ENCODE data around the gene ST6GALNAC5.

ST6GALNAC5 gene

DNA sequence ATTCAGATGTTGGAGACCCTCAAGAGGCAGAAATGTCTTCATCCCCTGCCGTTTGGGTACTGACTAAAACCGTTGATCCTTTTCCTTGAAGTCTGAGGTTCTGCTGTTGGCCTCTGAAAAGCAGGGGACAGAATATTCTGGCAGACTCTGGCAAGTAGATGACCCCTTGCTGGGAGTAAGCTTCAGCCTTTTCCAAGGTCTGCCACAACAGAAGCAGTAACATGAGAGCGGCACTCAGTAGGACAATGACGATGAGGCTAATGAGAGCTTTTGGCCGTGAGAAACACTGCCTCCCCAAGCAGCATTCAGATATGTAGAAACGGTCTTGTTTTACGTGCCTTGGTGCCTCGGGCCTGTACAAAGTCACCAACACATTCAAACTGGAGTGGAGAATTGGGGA lies 143.7 kb downstream of the ST6GALNAC5 start:
- DNase-seq (ENCODE audit: low spot score) = no peak
- in situ Hi-C loops (cut with MboI; ENCODE audit: low pct_unique_long_range_greater_than_20kb, low sequenced_read_pairs, unreplicated experiment) = no loop called here
- TF ChIP-seq CTCF (IDR thresholded peaks at IDR 0.05; ENCODE audit: extremely low read depth, insufficient read depth, missing control alignments) = no peak

DNA sequence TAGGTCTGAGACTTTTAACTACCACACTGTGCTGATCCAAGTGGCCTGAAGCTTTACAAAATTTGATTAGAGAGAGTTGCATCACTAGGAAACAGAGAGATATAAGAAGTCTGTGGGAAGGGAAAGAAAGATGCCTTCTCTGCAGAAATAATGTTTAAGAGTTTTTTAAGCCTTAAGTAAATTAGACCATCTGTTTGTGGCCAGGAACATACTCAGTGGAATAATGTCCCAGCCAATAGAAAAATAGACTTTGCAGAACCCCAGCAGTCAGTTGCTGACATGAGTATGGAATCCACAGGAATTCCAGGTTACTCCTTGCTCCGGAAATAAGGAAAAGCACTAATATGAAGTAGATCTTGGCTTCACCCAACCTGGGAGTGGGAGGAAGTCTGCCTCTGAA lies 144.8 kb downstream of the ST6GALNAC5 start:
- in situ Hi-C loops (cut with MboI; ENCODE audit: low pct_unique_long_range_greater_than_20kb, low sequenced_read_pairs, unreplicated experiment) = no loop called here
- no peak for DNase-seq (ENCODE audit: low spot score)
- TF ChIP-seq CTCF (IDR thresholded peaks at IDR 0.05; ENCODE audit: extremely low read depth, insufficient read depth, missing control alignments) = no peak

- no peak for TF ChIP-seq CTCF (IDR thresholded peaks at IDR 0.05; ENCODE audit: extremely low read depth, insufficient read depth, missing control alignments)
- in situ Hi-C loops (cut with MboI; ENCODE audit: low pct_unique_long_range_greater_than_20kb, low sequenced_read_pairs, unreplicated experiment) = no loop called here
- no peak for DNase-seq (ENCODE audit: low spot score)
Observed at GRCh38 chr1:77014073-77014788, 147.0 kb downstream of the ST6GALNAC5 start.

DNA sequence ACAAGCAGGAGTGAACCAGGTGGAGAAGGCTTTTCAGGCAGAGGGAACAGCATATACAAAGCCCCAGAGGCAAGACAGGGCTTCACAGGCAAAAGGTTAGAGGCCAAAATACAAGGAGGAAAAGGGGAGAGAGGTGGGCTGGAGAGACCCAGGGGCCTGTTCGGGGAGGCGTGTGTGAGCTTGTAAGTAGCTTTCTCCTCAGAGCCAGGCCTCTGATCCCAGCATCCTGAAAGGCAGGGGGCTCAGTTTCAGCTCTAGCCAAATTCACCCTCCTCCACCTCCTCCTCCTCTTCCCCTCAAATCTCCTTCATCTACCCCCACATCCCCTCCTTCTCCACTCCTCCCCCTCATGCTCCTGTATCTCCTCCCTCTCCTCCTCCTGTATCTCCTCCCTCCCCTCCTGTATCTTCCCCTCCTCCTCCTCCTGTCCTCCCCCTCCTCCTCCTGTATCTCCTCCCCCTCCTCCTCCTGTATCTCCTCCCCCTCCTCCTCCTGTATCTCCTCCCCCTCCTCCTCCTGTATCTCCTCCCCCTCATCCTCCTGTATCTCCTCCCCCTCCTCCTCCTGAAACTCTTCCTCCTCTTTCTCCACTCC lies 148.6 kb downstream of the ST6GALNAC5 start:
- in situ Hi-C loops (cut with MboI; ENCODE audit: low pct_unique_long_range_greater_than_20kb, low sequenced_read_pairs, unreplicated experiment) = no loop called here
- DNase-seq (ENCODE audit: low spot score) = no peak
- no peak for TF ChIP-seq CTCF (IDR thresholded peaks at IDR 0.05; ENCODE audit: extremely low read depth, insufficient read depth, missing control alignments)

DNA sequence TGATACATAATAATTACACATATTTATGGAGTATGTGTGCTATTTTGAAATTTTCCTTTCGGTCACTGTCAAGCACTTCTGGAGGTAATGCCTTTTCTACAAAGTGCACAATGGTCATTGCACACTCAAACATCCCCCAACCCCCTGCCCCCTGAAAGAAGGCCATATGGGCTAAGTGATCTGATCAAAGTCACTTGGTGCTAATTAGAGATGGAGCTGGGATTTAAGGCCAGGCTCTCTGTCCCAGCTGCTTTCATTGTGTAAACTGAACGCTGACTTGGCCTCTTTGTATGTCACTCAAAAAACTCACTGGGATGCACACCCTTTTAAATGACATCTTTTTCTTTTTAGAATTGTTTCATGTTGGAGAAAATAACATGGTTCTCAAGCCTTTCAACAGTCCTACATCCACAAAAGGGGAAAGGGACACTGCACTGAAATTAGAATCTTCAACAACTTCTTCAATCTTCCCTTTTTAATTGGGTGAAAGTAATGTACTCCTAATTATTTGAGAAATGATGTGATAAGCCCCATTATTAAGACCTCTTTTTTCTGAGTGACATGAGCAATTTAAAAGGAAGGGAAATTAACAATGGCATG lies 149.2 kb downstream of the ST6GALNAC5 start:
- no peak for DNase-seq (ENCODE audit: low spot score)
- in situ Hi-C loops (cut with MboI; ENCODE audit: low pct_unique_long_range_greater_than_20kb, low sequenced_read_pairs, unreplicated experiment) = no loop called here
- TF ChIP-seq CTCF (IDR thresholded peaks at IDR 0.05; ENCODE audit: extremely low read depth, insufficient read depth, missing control alignments) = no peak

DNA sequence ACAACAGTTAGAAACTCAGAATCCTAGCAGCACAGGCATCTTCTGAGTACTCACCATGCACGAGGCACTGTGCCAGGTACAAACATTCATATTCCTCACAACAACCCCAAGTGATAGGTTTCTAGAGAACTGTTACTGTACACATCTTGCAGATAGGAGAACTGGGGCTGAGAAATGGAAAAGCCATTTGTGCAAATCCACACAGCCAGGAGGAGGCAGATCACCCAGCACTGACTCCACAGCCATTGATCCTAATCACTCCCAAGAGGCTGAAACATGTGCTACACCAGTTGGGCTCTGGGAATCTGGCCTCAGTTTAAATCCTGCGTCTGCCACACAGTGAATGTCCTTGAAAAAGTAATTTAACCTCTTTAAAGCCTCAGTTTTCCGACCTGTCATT lies 151.0 kb downstream of the ST6GALNAC5 start:
- DNase-seq (ENCODE audit: low spot score) = no peak
- in situ Hi-C loops (cut with MboI; ENCODE audit: low pct_unique_long_range_greater_than_20kb, low sequenced_read_pairs, unreplicated experiment) = no loop called here
- no peak for TF ChIP-seq CTCF (IDR thresholded peaks at IDR 0.05; ENCODE audit: extremely low read depth, insufficient read depth, missing control alignments)
